NCI-H2171 (cell line): Measurements from ENCODE around the gene CIAO1.
"Not testable (repeated sequence)": the region's sequence is repeated elsewhere in the genome, so short reads cannot be mapped to it uniquely, and the experiment has no call there.

Experiments
- DNase-seq: peaks from one replicate; lab custom pipeline; 2025; lab: John Stamatoyannopoulos, UW

CIAO1 gene

DNA sequence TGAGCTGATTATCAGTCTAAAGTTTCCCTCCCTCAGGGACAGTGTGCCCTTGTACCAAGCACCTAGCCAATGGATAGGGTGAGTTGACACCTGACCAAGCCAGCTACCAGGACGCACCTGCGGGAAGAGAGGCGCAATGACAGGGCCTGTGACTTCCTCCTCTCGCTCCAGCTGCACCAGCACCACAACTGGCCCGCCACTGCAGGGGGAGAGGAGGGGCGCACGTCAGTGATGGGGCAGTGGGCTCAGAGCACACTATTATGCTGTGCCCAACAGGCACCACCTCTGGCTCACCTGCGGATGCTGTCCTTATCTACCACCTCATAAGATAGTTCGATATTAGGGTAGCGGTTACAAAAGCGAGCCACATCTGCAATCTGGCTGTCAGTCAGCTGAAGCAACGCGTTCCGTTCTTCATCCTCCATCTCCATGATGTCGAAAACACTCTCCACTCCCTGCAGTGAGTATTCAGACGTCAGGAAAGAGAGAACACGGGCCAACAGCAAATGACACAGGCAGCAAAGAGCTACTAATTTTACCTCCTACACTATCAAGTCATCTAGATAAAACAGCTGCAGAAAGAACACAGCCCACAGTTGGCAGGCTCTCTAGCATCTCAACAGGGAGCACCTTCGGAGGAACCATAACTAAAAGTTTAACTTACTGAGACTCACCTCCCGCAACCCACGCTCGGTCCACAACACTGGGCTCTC is 10.9 kb downstream of the CIAO1 start:
- DNase-seq, result no peak

DNA sequence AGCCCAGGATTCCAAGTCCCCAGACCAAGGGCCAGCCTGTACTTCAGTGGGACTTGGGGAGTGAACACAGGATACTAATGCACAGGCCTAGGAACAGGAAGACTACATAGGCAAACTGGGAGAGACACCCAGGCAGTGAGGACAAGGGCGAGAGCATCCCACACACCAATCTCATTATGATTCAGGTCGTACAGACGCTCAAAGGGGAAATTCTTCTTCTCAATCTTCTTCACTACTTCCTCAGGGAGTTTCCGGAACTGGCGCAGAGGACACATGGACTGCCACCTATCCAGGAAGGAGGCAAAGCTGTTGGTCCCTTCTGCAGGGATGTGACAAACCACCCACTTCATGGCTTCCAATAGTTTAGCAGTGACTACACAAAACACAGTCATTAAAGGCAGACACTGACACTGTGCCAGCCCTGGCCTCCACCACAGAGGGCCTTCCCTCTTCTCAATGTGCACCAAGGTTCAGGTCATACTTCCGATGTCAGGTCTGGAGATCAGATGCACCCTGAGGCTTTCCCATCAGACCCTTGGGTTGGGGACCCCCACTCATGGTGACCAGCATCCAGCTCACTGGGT is 21.3 kb downstream of the CIAO1 start:
- DNase-seq, result no peak

DNA sequence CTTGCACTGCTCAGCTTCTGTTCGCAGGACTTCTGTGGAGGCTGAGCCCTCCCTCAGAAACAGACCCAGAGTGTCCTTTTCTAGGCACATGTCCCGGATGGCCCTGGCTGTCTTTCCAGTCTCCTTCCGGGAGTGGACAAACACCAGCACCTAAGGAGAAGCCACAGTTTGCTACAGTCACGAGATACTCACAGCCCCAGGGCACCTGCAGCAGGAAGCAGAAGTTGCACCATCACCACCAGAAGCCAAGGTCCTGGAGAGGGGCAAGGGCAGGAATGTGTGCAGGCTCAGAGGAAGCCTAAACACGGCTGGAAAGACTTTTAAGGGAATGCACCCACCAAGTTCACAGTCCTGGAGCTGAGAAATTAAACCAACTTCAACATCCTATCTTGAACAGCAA is 25.7 kb downstream of the CIAO1 start:
- no peak for DNase-seq

DNA sequence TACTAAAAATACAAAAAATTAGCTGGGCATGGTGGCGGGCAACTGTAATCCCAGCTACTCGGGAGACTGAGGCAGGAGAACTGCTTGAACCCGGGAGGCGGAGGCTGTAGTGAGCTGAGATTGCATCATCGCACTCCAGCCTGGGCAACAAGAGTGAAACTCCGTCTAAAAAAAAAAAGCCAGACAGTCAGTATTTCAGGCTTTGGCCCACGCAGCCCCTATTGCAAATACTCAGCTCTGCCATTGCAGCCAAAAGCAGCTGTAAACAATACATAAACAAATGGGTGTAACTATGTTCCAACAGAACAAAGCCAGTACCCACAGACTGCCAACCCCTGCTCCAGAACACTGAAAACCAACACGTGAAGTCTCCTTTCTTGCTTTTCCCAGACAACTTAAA is 28.2 kb downstream of the CIAO1 start:
- not testable (repeated sequence) for DNase-seq

DNA sequence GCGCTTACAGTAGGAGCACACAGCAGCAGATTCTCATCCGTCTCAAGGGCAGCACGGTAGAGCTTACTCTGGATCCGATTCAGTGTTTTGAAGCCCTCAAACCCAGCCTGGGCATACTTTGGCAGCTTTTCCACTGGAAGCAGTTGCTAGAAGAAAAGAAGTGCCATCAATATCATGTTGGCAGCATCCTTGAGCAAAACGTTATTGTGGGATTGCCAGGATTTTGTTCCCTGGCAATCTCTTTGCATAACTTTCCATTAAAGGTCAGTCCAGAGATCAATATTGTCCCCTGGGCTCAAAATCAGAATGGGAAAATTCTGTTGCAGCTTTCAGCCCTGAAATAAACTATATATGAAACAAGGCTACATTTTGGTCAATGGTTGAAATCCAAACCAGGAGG is 30.9 kb downstream of the CIAO1 start:
- no peak for DNase-seq

DNA sequence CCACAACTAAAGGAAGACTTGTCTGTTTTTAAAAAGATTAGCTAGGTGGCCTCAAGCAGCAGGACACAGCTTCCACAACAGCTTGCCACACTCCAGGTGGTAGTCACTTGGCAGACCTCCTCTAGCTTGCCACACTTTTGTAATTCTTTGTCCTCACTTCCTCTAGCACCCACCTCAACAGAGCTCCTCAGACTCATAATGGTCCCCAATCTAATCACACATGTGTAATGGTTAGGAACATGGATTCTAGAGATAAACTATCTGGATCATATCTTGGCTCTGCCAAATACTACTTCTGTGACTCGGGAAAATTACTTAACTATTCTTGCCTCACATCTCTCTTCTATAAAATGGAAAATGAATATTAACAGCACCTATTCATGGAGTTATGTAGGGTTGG is 35.8 kb downstream of the CIAO1 start:
- DNase-seq, result no peak

DNA sequence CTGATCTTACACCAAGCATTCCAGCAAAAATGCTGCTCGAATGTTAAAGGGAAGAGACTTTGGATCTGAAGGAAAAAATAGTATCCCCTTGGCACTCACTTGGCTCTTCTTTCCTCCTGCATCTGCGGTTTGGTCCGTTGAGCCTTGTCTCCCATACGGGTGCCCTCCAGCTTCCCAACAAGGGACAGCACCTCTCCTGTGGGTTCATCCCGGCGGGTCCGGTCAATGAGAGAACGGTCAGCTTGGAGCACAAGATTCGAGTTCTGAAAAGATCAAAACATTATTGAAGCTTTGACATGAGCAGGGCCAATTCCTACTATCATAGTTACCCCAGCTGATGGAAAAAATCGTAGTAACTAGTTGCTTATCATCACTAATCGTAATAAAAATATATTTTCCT is 38.6 kb downstream of the CIAO1 start:
- no peak for DNase-seq

DNA sequence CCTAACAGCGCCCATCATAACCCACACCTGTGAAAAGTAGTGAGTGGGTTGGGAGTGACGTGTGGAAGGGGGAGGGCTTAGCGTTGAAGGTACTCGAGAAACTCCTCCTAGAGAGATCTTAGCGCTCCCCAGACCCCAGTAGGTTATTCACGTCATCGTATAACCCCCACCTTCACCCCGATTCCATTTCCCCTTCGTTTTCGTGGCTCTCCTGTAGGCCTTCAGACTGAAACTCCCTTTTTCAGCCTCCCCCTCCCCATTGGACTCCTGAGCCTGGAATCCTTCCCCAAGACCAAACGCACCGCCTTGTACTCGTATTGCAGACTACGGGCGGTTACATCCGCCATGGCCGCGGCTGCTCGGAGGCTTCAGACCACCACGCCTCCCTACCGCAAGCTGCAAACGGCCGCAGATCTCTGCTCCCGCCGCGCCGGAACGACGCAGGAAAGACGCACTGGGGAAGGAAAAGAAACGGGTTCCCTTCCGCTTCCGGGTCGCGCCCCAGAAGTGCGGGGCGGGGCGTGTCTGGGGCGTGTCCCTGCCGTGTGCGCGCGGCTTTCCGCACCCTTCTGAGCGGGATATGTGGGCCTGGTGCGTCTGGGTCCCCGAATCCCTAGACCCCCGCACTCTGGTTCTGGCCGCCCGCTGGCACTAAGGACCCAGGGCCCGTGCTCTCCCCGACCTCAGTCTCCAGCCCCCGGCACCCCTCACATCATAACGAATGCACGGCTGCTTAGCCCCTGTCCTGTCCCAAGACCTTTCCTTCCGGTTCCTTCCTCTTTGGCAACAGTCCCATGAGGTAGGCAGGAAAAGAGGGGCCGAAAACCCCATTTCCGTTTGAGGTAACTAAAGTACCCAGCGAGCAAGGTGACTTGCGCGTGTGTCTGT is 39.3 kb downstream of the CIAO1 start, which contains the start of gene SNRNP200:
Gene SNRNP200 (minus strand): TSS at position 456 of the 888 bp plus-strand sequence. CDS start 109 bp downstream, at position 347.
- DNase-seq, result peak; percentile 94

DNA sequence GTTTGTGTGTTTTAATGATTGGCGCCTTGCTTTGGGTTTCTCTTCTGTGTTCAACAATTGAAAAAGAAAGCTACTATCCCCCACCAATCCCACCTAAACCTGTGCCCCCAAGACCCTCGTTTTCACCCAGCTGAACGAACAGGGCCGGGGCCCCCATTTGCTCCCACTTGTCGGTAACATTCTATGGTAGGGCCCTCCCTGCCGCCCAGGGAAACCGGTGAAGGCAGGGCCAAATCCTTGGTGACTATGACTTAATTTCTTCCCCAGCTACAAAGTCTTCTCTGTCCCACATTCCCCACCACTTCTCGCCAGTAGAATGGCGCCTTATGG is 39.9 kb downstream of the CIAO1 start:
- DNase-seq, result no peak

DNA sequence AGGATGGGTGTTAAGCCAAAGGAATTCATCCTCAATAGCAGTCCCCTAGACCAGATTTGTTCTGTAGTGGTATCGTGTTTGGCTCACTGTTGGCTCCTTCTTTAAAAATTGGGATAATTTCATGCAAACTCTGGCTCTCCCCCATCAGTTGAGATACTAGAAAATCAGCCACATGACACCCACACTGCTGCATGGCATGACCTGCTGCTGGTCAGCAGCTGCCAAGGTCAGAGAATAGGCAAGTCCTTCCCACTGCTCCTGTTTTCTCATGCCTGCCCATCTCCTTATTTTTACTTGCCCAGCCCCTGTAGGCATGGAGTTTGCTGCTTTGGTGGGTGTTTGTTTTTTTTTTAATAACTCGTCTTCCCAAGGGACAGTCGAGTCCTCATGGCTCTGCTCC is 40.3 kb downstream of the CIAO1 start:
- DNase-seq, result no peak

DNA sequence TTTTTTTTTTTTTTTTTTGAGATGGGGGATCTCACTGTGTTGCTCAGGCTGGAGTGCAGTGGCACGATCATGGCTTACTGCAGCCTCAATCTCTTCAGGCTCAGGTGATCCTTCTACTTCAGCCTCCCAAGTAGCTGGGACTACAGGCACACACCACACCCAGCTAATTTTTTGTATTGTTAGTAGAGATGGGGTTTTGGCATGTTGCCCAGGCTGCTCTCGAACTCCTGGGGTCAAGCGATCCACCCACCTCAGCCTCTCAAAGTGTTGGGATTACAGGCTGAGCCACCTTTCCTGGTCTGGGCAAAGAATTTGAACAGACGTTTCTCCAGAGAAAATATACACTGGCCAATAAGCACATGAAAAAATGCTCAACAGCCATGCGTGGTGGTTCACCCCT is 42.2 kb downstream of the CIAO1 start:
- no peak for DNase-seq

DNA sequence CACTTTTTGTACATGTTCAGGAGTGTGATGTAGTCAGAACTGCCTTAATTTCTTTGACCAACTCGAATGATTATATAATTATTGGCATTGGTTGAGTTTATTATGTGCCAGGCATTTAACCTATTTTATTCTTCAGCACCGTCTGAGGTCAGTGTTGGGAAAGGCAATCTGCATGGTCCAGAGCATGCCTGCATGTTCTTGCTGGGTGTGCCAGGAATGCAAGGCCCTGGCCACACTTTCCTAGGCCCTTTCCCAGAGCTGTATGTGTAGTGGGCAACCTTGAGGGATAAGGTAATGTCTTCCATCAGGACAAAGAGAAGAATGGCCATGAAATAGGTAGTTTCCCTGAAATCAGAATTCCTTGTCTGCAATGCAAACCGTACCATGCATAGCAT is 49.0 kb downstream of the CIAO1 start:
- no peak for DNase-seq

DNA sequence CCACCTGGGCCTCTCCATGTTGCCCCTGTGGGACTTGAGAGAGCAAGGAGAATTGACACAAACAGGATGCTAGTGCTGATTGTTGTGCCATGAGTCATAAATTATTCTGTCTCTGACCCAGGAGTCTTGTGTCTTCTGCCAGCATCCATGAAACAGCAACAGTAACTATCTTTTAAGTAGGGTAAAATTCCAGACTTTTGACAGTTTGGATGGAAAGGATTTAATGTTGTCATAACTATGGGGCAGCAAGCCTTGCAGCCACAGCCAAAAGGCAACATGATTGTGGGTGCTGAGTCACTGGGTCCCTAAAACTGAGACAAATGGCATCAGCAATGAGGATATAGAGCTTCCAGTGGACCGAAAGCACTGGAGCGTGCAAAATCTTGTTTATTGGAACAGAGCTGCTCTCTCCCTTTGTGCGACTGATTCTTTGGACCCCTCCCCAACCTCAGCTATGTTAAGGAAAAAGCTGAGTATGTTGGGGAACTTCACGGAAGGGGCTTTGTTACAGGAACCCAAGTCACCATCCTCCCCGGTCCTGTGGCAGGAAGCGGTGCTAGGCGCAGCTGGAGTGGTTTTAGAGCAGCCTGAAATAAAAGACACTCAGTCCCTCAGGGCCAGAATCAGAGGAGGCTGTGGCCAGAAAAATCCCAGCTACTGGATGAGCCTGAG is 49.5 kb downstream of the CIAO1 start:
- no peak for DNase-seq

DNA sequence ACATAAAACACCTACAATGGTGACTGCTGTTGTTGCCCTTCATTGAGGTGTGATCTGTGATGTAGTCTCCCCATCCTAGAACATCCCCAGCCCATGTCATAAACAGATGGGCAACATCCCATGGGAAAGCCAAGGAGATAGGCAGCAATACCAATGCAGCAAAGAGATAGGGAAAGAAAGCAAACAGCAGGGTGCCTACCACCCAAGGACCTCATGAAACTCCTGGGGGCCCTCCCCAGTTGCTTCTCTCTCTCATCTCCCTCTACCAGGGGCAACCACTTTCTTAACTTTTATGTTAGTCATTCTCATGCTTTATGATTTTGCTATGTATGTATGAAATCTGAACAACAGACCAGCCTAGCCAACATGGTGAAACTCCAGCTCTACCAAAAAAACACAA is 51.0 kb downstream of the CIAO1 start:
- no peak for DNase-seq

DNA sequence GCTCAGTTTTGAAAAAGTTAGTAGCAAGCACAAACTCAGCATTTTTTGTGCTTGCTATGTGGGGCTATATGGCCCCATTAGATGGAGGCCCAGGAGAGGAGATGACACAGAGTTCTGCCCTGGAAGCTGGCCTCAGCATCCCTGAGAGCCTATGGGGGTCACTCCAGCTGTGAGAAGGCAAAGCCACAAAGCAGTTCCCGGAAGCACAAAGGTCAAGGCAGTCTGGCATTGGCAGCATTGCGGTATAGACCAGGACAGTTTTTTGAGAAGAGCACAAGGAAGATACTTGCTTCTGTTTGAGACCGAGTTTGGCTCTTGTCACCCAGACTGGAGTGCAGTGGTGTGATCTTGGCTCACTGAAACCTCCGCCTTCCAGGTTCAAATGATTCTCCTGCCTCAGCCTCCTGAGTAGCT is 51.6 kb downstream of the CIAO1 start:
- no peak for DNase-seq

DNA sequence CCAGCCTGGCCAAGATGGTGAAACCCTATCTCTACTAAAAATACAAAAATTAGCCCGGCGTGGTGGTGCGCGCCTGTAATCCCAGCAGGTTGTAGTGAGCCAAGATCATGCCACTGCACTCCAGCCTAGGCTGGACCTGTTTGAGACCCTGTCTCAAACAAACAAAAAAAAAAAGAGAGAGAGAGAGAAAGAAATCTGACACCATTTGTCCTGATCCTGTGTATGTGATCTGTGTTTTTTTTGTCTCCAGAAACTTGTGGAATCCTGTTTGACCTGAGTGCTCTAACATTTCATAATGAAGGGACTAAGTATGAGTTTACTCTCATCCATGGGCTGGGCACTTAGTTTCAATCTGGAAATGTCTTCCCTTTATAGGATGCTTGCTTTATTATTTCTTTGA is 52.7 kb downstream of the CIAO1 start:
- DNase-seq, result no peak

DNA sequence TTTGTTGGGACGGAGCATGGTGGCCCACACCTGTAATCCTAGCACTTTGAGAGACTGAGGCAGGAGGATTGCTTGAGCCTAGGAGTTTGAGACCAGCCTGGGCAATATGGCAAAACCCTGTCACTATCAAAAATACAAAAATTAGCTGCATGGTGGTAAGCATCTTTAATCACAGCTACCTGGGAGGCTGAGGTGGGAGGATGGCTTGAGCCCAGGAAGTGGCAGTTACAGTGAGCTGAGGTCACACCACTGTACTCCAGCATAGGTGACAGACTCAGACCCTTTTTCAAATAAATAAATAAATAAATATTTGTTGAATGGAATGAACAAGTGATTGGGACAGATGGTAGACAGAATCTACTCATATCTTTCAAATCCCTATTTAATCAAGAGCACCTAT is 53.4 kb downstream of the CIAO1 start:
- DNase-seq, result no peak

DNA sequence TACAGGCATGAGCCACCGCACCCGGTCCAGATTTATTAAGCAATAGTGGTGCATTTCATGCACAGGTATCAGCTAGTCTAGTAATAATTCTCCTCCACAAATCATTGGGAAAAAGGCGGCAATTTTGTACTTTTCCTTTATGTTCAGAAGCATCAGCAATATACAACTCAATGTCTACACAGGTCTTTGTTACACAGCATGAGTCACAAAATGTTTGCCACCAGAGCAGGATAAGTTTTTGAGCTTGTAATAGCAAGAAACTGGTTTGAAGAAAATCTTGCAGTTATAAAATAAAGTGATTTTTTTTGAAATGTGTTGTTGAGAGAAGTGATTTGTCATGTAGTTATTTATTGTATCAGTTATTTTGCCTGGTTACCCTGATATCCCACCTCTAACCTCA is 54.3 kb downstream of the CIAO1 start:
- DNase-seq, result no peak

DNA sequence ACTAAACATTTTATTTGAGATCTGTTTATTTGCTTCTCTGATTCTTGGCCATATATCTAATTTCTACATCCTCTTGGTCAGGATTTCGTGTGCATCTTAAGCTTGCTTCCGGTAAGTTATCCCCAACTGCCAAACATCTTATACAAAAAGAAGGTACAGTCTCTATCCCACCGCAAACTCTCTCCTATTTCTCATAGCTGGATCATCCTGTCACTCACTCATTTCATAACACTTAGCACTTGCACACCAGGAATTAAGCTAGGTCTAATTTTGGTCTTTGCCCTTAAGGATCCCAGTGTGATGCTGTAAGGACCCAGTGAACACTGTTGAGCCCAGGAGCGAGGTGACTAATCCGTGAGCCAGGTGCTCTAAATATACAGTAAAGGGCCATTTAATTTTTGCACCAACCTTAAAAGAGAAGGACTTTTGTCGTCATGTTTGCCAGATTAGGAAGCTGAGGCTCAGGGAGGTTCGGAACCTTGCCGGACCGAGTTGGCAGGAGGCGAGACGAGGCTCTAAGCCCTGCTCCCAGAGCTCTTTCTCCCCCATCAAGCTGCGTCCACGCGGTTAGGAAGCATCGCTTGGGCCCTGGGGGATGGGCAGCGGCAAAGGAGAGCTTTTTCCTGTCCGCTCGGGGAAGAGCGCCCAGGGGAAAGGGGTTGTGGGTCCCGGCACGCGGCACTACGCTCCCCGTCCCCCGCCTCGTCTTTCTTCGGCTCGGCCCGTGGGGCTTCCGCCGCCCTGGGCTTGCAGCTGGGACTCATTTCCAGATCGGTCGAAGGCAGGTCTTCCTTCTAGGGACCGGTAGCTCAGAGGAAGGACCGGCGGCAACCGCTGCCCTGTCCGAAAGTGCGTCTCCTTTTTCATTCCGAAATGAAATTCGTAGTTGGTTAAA is 55.0 kb downstream of the CIAO1 start:
- DNase-seq, result no peak
